GM13977 (cell line): ENCODE measurements around the gene DDX24.

Experiments
- DNase-seq: peaks from one replicate; pipeline ENCODE4 v3.0.0; 2012; ENCODE audit warnings: low spot score
- in situ Hi-C: fragments of 300-500 bp; cut with MboI; formaldehyde crosslinking; loops from one replicate; pipeline ENCODE4 v1.12.0; 2022; ENCODE audit warnings: low sequenced_read_pairs, low pct_unique_long_range_greater_than_20kb, mixed read lengths, inconsistent platforms; ENCODE audit not compliant: unreplicated experiment
- TF ChIP-seq, protein P1 (sequence below): IDR thresholded peaks from 2 replicates; pipeline ENCODE4 v1.5.1; 2012; ENCODE audit warnings: mild to moderate bottlenecking, control low read depth; ENCODE audit not compliant: insufficient read depth; ENCODE audit errors: extremely low read depth, missing control alignments

Gene DDX24

DNA sequence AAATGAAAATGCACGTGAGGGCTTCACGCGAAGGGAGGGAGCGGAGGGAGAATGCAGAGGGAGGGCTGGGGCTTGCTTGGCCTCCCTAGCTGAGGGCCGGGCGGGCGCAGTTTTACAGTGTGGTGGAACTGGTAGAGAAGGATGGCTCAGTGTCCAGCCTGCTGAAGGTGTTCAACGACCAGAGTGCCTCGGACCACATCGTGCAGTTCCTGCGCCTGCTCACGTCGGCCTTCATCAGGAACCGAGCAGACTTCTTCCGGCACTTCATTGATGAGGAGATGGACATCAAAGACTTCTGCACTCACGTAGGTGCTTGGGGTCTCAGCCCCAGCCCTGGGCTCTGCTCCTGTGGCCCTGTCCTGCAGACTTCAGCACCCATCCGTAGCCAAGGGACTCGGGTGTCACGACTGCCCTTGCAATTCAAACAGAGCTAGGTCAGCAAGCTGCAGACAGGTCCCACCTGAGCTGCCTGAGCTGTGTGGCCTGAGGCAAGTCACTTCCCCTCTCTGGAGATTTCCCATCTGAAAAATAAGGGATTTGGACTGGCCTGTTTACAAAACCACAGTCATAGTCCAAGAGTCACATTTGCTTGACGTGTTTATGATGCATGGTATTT lies 36.4 kb downstream of the DDX24 start:
- DNase-seq: no peak
- in situ Hi-C loops: loop anchor here (25.0 kb wide), 1 partner anchor 93 kb away; the partner anchor contains the start of gene IFI27L2
- TF ChIP-seq, protein P1, sequence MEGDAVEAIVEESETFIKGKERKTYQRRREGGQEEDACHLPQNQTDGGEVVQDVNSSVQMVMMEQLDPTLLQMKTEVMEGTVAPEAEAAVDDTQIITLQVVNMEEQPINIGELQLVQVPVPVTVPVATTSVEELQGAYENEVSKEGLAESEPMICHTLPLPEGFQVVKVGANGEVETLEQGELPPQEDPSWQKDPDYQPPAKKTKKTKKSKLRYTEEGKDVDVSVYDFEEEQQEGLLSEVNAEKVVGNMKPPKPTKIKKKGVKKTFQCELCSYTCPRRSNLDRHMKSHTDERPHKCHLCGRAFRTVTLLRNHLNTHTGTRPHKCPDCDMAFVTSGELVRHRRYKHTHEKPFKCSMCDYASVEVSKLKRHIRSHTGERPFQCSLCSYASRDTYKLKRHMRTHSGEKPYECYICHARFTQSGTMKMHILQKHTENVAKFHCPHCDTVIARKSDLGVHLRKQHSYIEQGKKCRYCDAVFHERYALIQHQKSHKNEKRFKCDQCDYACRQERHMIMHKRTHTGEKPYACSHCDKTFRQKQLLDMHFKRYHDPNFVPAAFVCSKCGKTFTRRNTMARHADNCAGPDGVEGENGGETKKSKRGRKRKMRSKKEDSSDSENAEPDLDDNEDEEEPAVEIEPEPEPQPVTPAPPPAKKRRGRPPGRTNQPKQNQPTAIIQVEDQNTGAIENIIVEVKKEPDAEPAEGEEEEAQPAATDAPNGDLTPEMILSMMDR: no peak

DNA sequence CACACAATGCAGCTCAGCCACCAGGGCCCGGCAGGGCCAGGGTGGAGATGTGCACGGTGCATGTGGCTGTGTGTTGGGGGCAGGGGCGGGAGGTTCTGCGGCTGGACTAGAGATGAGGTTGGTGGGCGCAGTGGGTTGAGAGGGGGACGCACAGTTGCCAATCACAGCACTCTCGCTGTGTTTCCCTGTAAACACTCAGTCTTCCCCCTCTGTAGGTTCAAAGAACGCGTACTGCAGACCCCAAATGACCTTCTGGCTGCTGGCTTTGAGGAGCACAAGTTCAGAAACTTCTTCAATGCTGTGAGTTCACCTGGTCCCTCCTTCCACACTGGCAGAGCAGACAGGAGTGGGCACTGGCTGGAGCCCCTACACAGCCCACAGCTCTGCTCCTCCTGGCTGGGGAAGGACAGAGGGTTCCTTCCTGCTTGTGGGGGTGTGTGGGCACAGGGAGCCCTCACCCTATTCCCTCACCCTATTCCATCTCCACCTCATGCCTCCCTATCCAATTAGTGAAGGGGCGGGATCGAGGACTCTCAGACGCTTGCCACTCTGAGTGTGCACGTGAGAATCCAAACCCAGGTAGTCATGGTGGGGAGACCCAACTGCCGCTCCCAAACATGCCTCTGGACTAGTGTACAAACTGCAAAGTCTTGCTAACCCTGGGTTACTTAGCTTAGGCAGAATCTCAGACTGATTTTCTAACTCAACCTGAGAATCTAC lies 37.1 kb downstream of the DDX24 start:
- TF ChIP-seq, protein P1: no peak
- DNase-seq: no peak
- in situ Hi-C loops: loop anchor here (25.0 kb wide), 1 partner anchor 93 kb away; the partner anchor contains the start of gene IFI27L2

DNA sequence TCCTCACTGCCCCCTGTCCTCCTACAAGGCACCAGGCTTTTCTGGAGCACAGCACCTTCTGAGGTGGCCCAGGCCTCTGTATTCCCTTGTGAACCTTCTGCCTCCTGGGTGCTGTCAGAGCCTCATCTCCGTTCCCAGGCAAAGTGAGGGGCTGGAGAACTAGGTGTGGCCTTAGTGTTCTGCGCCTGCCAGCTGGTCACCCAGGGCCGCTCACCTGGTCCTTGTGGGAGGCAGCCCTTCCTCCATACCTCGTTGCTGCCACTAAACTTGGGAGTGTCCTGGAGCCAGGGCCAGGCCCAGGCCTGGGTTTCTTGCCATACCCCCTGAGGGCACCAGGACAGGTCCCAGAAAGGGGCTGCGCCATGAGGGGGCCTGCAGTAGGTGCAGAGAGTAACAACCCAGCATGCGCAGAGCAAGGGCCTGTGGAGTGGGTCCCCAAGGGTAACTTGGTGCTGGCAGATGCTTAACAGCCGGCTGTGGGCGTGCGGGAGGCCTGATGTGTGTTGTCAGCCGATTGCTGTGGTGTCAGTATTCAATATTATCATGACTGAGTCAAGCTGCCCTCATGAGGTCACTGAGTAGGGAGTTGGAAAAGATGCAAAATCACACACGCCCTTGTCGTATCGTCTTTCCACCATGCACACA lies 37.8 kb downstream of the DDX24 start:
- no peak for DNase-seq
- TF ChIP-seq, protein P1: no peak
- in situ Hi-C loops: loop anchor here (25.0 kb wide), 1 partner anchor 94 kb away; the partner anchor contains the start of gene IFI27L2

DNA sequence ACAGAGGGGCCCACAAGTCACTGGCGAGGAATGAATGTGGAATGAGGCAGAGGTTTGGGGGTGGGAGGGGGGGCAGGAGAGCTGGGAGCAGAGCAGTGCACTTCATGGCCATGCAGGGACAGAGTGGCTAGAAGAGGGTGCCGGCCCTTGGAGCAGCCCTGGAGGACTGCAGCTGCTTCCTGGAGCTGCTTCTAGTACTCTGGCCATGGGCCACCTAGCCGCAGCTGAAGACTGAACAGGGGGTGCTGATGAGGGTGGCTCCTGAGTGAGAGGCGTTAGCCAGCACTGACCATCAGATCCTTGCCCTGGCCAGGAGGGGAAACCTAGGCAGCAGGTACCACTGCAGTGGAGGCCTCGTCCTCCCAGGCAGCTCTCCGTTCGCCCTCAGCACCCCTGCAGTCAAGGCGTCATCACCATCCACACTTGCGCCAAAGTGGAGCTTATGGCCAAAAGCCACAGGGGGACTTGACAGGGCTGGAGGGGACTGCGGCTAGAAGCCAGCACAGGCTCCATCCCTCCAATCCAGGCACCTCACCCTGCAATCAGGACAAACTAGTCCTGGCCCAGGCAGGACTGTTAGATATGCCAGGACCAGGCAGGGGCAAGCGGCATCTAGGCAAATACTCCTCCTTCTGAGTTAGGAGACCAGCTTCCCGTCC lies 38.4 kb downstream of the DDX24 start:
- DNase-seq: no peak
- TF ChIP-seq, protein P1: no peak
- in situ Hi-C loops: loop anchor here (25.0 kb wide), 1 partner anchor 95 kb away; the partner anchor contains the start of gene IFI27L2

DNA sequence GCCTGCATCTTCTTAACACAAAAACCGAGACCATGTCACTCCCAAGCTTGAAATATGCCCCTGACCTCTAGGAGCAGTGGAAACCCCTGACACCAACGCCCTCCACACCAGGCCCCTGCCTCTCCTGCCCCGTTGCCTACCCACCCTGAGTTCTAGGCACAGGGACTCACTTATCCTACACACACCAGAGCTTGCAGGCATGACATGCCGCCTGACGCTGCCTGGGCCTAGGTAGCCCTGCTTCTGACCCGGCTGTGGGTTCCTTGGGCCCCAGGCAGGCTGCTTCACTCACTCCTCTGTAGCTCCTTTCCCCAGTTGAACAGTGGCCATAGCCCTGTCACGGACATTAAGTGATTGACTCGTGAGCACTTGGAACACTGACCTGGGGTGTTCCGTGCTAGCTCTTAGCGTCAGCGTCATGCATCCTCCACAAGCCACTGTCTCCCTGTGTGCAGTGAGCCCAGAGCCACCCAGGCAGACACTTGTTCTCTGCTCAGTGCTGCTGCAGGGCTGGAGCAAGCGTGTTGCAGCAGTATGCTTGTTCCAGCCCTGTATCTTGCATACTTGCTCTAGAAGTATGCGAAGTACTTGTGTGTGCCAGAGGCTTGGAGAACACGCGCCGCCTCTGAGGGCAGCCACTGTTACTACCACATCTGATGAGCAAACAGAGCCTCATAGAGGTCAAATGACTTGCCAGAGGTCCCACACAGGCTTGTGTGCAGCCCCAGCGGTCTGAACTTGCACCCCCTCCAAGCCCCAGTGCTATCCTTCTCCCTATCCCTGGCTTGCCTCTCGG lies 39.3 kb downstream of the DDX24 start:
- TF ChIP-seq, protein P1: no peak
- in situ Hi-C loops: loop anchor here (25.0 kb wide), 1 partner anchor 96 kb away; the partner anchor contains the start of gene IFI27L2
- no peak for DNase-seq

DNA sequence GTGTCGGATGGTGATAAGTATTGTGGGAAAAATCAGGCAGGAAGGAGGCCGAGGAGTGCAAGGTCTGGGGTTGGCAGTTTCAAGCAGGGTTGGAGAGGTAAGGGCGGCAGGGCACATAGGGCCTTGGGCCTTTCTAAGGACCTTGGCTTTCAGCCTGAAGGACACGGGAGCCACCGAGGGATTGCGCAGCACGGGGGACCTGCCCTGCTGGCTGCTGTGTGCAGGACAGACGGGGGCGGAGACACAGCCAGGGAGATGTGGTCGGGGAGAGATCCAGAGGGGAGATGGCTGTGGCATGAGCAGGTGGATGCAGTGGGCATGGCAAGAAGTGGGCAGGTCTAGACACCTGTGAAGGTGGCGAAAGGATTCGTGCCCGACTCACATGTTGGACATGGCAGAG lies 40.2 kb downstream of the DDX24 start:
- DNase-seq: no peak
- TF ChIP-seq, protein P1: no peak
- in situ Hi-C loops: loop anchor here (25.0 kb wide), 1 partner anchor 97 kb away; the partner anchor contains the start of gene IFI27L2
